Activated CD4-positive, alpha-beta T cell treated with anti-CD3 and anti-CD28 coated beads for 36 hours (primary cell): ENCODE measurements around the gene CD2BP2. TPM values are rescaled to one million over a fixed set of nuclear protein-coding genes. Genes with fewer than 3 reads are reported as not detected.
"Not testable (repeated sequence)": the region's sequence is repeated elsewhere in the genome, so short reads cannot be mapped to it uniquely, and the experiment has no call there.

ENCODE experiments used
- ATAC-seq: fragments of 200-7000 bp; cut with Tn5 transposase; one replicate; pipeline ENCODE4 v1.10.0; 2021; ENCODE audit warnings: mild to moderate bottlenecking, moderate library complexity
- CTCF ChIA-PET: fragments of 350-600 bp; sonication (Branson Sonifier 250); formaldehyde crosslinking; loops from one replicate; lab custom pipeline; 2021; ENCODE audit warnings: antibody characterized with exemption; lab: Charles Lee
- POLR2A ChIA-PET: fragments of 350-600 bp; sonication (Branson Sonifier 250); formaldehyde crosslinking; loops from one replicate; lab custom pipeline; 2021; ENCODE audit warnings: antibody characterized with exemption, inconsistent platforms; lab: Charles Lee
- DNase-seq: peaks from one replicate; pipeline ENCODE4 v3.0.0-alpha.2; 2020
- H3K27ac Mint-ChIP-seq: one replicate; pipeline ENCODE4 v1.8.0; 2021; ENCODE audit warnings: mixed read lengths
- H3K27me3 Mint-ChIP-seq: one replicate; pipeline ENCODE4 v1.8.0; 2021; ENCODE audit warnings: mixed read lengths
- H3K36me3 Mint-ChIP-seq: one replicate; pipeline ENCODE4 v1.8.0; 2021; ENCODE audit warnings: low read depth, mixed read lengths
- H3K4me1 Mint-ChIP-seq: one replicate; pipeline ENCODE4 v1.8.0; 2021; ENCODE audit warnings: mixed read lengths
- H3K4me3 Mint-ChIP-seq: one replicate; pipeline ENCODE4 v1.8.0; 2021; ENCODE audit warnings: mild to moderate bottlenecking, moderate library complexity, mixed read lengths
- H3K9me3 Mint-ChIP-seq: one replicate; pipeline ENCODE4 v1.8.0; 2021; ENCODE audit warnings: low read depth, mixed read lengths
- intact Hi-C, 2 experiments: fragments of 100-400 bp; cut with DNase I in 1 of 2; cut with micrococcal nuclease in 1 of 2; formaldehyde crosslinking; loops; one replicate each; pipeline versions ENCODE4 v1.14.2 to v1.15.1; 2022 to 2024; cut with DNase I, micrococcal nuclease
- total RNA-seq, 2 experiments: library from RNA; stranded (reverse); gene quantifications; one replicate each; pipeline ENCODE4 v1.2.3, GENCODE V29; 2021

Gene CD2BP2
- total RNA-seq: 10 to 100 TPM; 42.3 to 51.8 TPM

GRCh38 chr16:30355144-30355953 is at the start of gene CD2BP2:
Gene CD2BP2 (minus strand): TSS chr16:30355308. CDS start chr16:30354681, 627 bp downstream.
- ATAC-seq (peak; percentile 88), DNase-seq (peak; percentile 94)
- Mint-ChIP-seq H3K4me1 (peaks cover 32% of the 10 kb centered on the region), H3K4me3 (peak within 1 kb of the TSS; percentile 90), H3K9me3 (no peaks in the 10 kb centered on the region), H3K27me3 (no peaks in the 10 kb centered on the region), H3K27ac (peak within 1 kb of the TSS; percentile 94), H3K36me3 (peaks cover 30% of the 10 kb centered on the region)
- intact Hi-C loops: loop anchor here (1.0 to 2.0 kb wide), 6 partner anchors 15 to 52 kb away; partner anchors contain the start of genes TBC1D10B (in 2 of the 2), ZNF48 (in 1 of the 2) and ZNF771 (in 1 of the 2)
- ChIA-PET CTCF (interaction anchor here (0.6 to 2.1 kb wide), 8 partner anchors 9 to 785 kb away, joined by 3 to 9 read pairs (median 5); no protein-coding TSS in a partner anchor), POLR2A (interaction anchor here (0.5 to 1.1 kb wide), 3 partner anchors 27 to 189 kb away, joined by 3 to 9 read pairs (median 3); partner anchors contain the start of genes DCTPP1 and SEPTIN1)

GRCh38 chr16:30401768-30402425 is 46.8 kb upstream of the CD2BP2 start:
- H3K27ac Mint-ChIP-seq: peak overlapping the region; percentile 13
- H3K27me3 Mint-ChIP-seq: peaks cover 2% of the 10 kb centered on the region
- ATAC-seq: no peak
- ChIA-PET POLR2A (no interaction called here), CTCF (interaction anchor here (1.0 to 1.3 kb wide), 3 partner anchors 9 to 28 kb away, joined by 3 to 5 read pairs (median 3); partner anchors contain the start of genes DCTPP1 and SEPTIN1)
- no peaks in the 10 kb centered on the region for H3K9me3 Mint-ChIP-seq
- peaks cover 23% of the 10 kb centered on the region for H3K4me1 Mint-ChIP-seq
- DNase-seq: no peak
- peaks cover 17% of the 10 kb centered on the region for H3K36me3 Mint-ChIP-seq
- H3K4me3 Mint-ChIP-seq: peak overlapping the region; percentile 75
- intact Hi-C loops: loop anchor here in 1 of 2 experiments (10.0 kb wide), 2 partner anchors 287 to 337 kb away; partner anchors contain the start of genes ALDOA and GDPD3

GRCh38 chr16:30399435-30400186 is 44.5 kb upstream of the CD2BP2 start:
- no peak for ATAC-seq

GRCh38 chr16:30398661-30399434 is 43.7 kb upstream of the CD2BP2 start:
- H3K36me3 Mint-ChIP-seq: peaks cover 17% of the 10 kb centered on the region
- POLR2A ChIA-PET: no interaction called here
- peaks cover 35% of the 10 kb centered on the region for H3K4me1 Mint-ChIP-seq
- no peaks in the 10 kb centered on the region for H3K9me3 Mint-ChIP-seq
- intact Hi-C loops: no loop called here
- no peak overlapping the region for H3K4me3 Mint-ChIP-seq
- no peak for DNase-seq
- CTCF ChIA-PET: interaction anchor here (0.5 to 1.3 kb wide), 5 partner anchors 9 to 247 kb away, joined by 3 to 5 read pairs (median 3); partner anchors contain the start of genes SEPTIN1 and ZNF771
- no peak for ATAC-seq
- no peak overlapping the region for H3K27ac Mint-ChIP-seq
- H3K27me3 Mint-ChIP-seq: no peaks in the 10 kb centered on the region

More at GRCh38 chr16:30399435-30400186, 44.5 kb upstream of the CD2BP2 start:
- peaks cover 32% of the 10 kb centered on the region for H3K4me1 Mint-ChIP-seq
- H3K9me3 Mint-ChIP-seq: no peaks in the 10 kb centered on the region
- intact Hi-C loops: loop anchor here (1.0 to 10.0 kb wide), 4 partner anchors 21 to 335 kb away; partner anchors contain the start of genes ALDOA (in 1 of the 2) and GDPD3 (in 1 of the 2)
- H3K27me3 Mint-ChIP-seq: no peaks in the 10 kb centered on the region
- H3K4me3 Mint-ChIP-seq: peak overlapping the region; percentile 75
- no peak for DNase-seq
- peak overlapping the region; percentile 89 for H3K27ac Mint-ChIP-seq
- ChIA-PET CTCF (interaction anchor here (0.5 to 1.3 kb wide), 5 partner anchors 10 to 247 kb away, joined by 3 to 5 read pairs (median 3); partner anchors contain the start of gene SEPTIN1), POLR2A (no interaction called here)
- peaks cover 17% of the 10 kb centered on the region for H3K36me3 Mint-ChIP-seq

- Mint-ChIP-seq H3K27ac (no peak overlapping the region), H3K9me3 (no peaks in the 10 kb centered on the region), H3K4me3 (no peak overlapping the region), H3K36me3 (peaks cover 17% of the 10 kb centered on the region), H3K27me3 (no peaks in the 10 kb centered on the region), H3K4me1 (peaks cover 35% of the 10 kb centered on the region)
- intact Hi-C loops: no loop called here
- DNase-seq (no peak), ATAC-seq (no peak)
- POLR2A ChIA-PET: no interaction called here
- CTCF ChIA-PET: interaction anchor here (1.0 to 1.7 kb wide), 2 partner anchors 10 to 12 kb away, joined by 3 to 6 read pairs; partner anchors contain the start of gene ZNF771
Measured at GRCh38 chr16:30397776-30398660, 42.9 kb upstream of the CD2BP2 start.

GRCh38 chr16:30397056-30397455 is 41.9 kb upstream of the CD2BP2 start:
- H3K9me3 Mint-ChIP-seq: no peaks in the 10 kb centered on the region
- ChIA-PET CTCF (interaction anchor here (1.7 to 2.6 kb wide), 2 partner anchors 13 to 14 kb away, joined by 6 to 18 read pairs; partner anchors contain the start of gene SEPTIN1), POLR2A (no interaction called here)
- H3K27me3 Mint-ChIP-seq: no peaks in the 10 kb centered on the region
- ATAC-seq: no peak
- H3K4me1 Mint-ChIP-seq: peaks cover 35% of the 10 kb centered on the region
- intact Hi-C loops: no loop called here
- no peak for DNase-seq
- H3K4me3 Mint-ChIP-seq: peak overlapping the region; percentile 81
- peaks cover 17% of the 10 kb centered on the region for H3K36me3 Mint-ChIP-seq
- H3K27ac Mint-ChIP-seq: no peak overlapping the region

GRCh38 chr16:30396627-30397026 is 41.5 kb upstream of the CD2BP2 start:
- CTCF ChIA-PET: interaction anchor here (1.1 to 3.0 kb wide), 5 partner anchors 10 to 199 kb away, joined by 3 to 18 read pairs (median 9); partner anchors contain the start of genes SEPTIN1 and ZNF771
- POLR2A ChIA-PET, DNase-seq, ATAC-seq, H3K27me3 Mint-ChIP-seq, H3K27ac Mint-ChIP-seq, intact Hi-C loops, H3K9me3 Mint-ChIP-seq: not testable (repeated sequence)
- H3K36me3 Mint-ChIP-seq: peaks cover 17% of the 10 kb centered on the region
- H3K4me1 Mint-ChIP-seq: peaks cover 34% of the 10 kb centered on the region
- peak overlapping the region; percentile 81 for H3K4me3 Mint-ChIP-seq

GRCh38 chr16:30395992-30396585 is 41.0 kb upstream of the CD2BP2 start:
- CTCF ChIA-PET: interaction anchor here (0.6 to 3.0 kb wide), 10 partner anchors 11 to 284 kb away, joined by 3 to 18 read pairs (median 4); partner anchors contain the start of genes SEPTIN1 and ZNF771
- Mint-ChIP-seq H3K27me3 (no peaks in the 10 kb centered on the region), H3K9me3 (no peaks in the 10 kb centered on the region), H3K4me3 (peak overlapping the region; percentile 81), H3K4me1 (peaks cover 32% of the 10 kb centered on the region), H3K36me3 (peaks cover 17% of the 10 kb centered on the region), H3K27ac (peak overlapping the region; percentile 48)
- peak; percentile 10 for ATAC-seq
- intact Hi-C loops: loop anchor here (1.0 to 2.0 kb wide), 5 partner anchors 11 to 41 kb away; partner anchors contain the start of genes CD2BP2 (in 1 of the 2), SEPTIN1 (in 1 of the 2) and ZNF771 (in 1 of the 2)
- no peak for DNase-seq
- POLR2A ChIA-PET: interaction anchor here (0.6 to 1.7 kb wide), 2 partner anchors 11 to 25 kb away, joined by 4 to 8 read pairs; partner anchors contain the start of gene ZNF771
